Neural cell (in vitro differentiated cells): ENCODE data around the gene SURF1. TPM values are rescaled to one million over a fixed set of nuclear protein-coding genes. Genes with fewer than 3 reads are reported as not detected.
"Not testable (repeated sequence)": the region's sequence is repeated elsewhere in the genome, so short reads cannot be mapped to it uniquely, and the experiment has no call there.

Experiments
- H2AFZ ChIP-seq: fragments of 200-600, 300-800 bp; sonication (generic), shearing (Covaris generic); 2 replicates; pipeline ENCODE4 v1.6.0; 2014; ENCODE audit warnings: low read depth, mild to moderate bottlenecking, antibody characterized with exemption, low read length, moderate library complexity
- H3F3A ChIP-seq: fragments of 200-600 bp; shearing (Covaris generic); 2 replicates; pipeline ENCODE4 v1.6.1; 2016; ENCODE audit warnings: mild to moderate bottlenecking, moderate library complexity, mixed read lengths, antibody characterized with exemption, low read length; ENCODE audit not compliant: insufficient read depth, poor library complexity, severe bottlenecking
- H3K27ac ChIP-seq: fragments of 200-600, 300-800 bp; sonication (generic), shearing (Covaris generic); 2 replicates; pipeline ENCODE4 v1.5.1; 2014; ENCODE audit warnings: mild to moderate bottlenecking, low read length, moderate library complexity
- H3K27me3 ChIP-seq: fragments of 300-800, 200-600 bp; sonication (generic), shearing (Covaris generic); 2 replicates; pipeline ENCODE4 v1.6.0; 2014; ENCODE audit warnings: mild to moderate bottlenecking, low read depth, low read length, moderate library complexity; ENCODE audit not compliant: insufficient read depth
- H3K36me3 ChIP-seq: fragments of 300-800, 200-600 bp; sonication (generic), shearing (Covaris generic); 2 replicates; pipeline ENCODE4 v1.5.1; 2014; ENCODE audit warnings: mild to moderate bottlenecking, antibody characterized with exemption, low read length, moderate library complexity; ENCODE audit not compliant: insufficient read depth
- H3K4me2 ChIP-seq: fragments of 300-800, 200-600 bp; sonication (generic), shearing (Covaris generic); 2 replicates; pipeline ENCODE4 v1.6.0; 2014; ENCODE audit warnings: mild to moderate bottlenecking, low read length
- H3K4me3 ChIP-seq: fragments of 300-800, 200-600 bp; sonication (generic), shearing (Covaris generic); 2 replicates; pipeline ENCODE4 v1.5.1; 2014; ENCODE audit warnings: mild to moderate bottlenecking, low read length, moderate library complexity
- H3K79me2 ChIP-seq: fragments of 200-600 bp; shearing (Covaris generic); replicated peaks from 2 replicates; pipeline ENCODE4 v1.6.0; 2014; ENCODE audit warnings: mild to moderate bottlenecking, low read length, moderate library complexity; ENCODE audit not compliant: insufficient read depth
- H3K9ac ChIP-seq: fragments of 300-800, 200-600 bp; sonication (generic), shearing (Covaris generic); 2 replicates; pipeline ENCODE4 v1.6.1; 2016; ENCODE audit warnings: mild to moderate bottlenecking, low read length, mixed read lengths
- H3K9me2 ChIP-seq: fragments of 200-600 bp; shearing (Covaris generic); 2 replicates; pipeline ENCODE4 v1.6.1; 2016; ENCODE audit warnings: mild to moderate bottlenecking, low read length, mixed read lengths; ENCODE audit not compliant: insufficient read depth
- H3K9me3 ChIP-seq: fragments of 200-600, 300-800 bp; sonication (generic), shearing (Covaris generic); 2 replicates; pipeline ENCODE4 v1.6.1; 2016; ENCODE audit warnings: mild to moderate bottlenecking, mixed run types, low read length, moderate library complexity, mixed read lengths
- H4K20me1 ChIP-seq: fragments of 200-600 bp; shearing (Covaris generic); 2 replicates; pipeline ENCODE4 v1.6.1; 2016; ENCODE audit warnings: mild to moderate bottlenecking, mixed run types; ENCODE audit not compliant: insufficient read depth
- CTCF ChIP-seq: fragments of 450-650 bp; IDR thresholded peaks from 2 replicates; pipeline ENCODE4 v1.5.1; 2014; ENCODE audit warnings: antibody characterized with exemption, mild to moderate bottlenecking, moderate library complexity; ENCODE audit not compliant: poor library complexity, severe bottlenecking
- EP300 ChIP-seq: fragments of 450-650 bp; conservative IDR thresholded peaks from 2 replicates; pipeline ENCODE4 v1.6.1; 2014; ENCODE audit warnings: antibody characterized with exemption, mild to moderate bottlenecking, moderate library complexity; ENCODE audit not compliant: poor library complexity, severe bottlenecking
- EZH2 ChIP-seq: fragments of 200-600, 300-800 bp; shearing (Covaris generic), sonication (generic); IDR thresholded peaks from 2 replicates; pipeline ENCODE4 v1.6.1; 2014; ENCODE audit warnings: antibody characterized with exemption, low read length, borderline replicate concordance, mild to moderate bottlenecking; ENCODE audit not compliant: insufficient read depth, poor library complexity, severe bottlenecking
- MXI1 ChIP-seq: fragments of 450-650 bp; conservative IDR thresholded peaks from 2 replicates; pipeline ENCODE4 v1.6.1; 2014; ENCODE audit warnings: antibody characterized with exemption, mild to moderate bottlenecking; ENCODE audit not compliant: poor library complexity, severe bottlenecking
- POLR2AphosphoS5 ChIP-seq: IDR thresholded peaks from 2 replicates; pipeline ENCODE4 v1.6.1; 2012
- RAD21 ChIP-seq: fragments of 450-650 bp; conservative IDR thresholded peaks from 2 replicates; pipeline ENCODE4 v1.6.1; 2014; ENCODE audit warnings: antibody characterized with exemption, mild to moderate bottlenecking, moderate library complexity
- SMC3 ChIP-seq: fragments of 450-650 bp; conservative IDR thresholded peaks from 2 replicates; pipeline ENCODE4 v1.6.1; 2014; ENCODE audit warnings: antibody characterized with exemption, mild to moderate bottlenecking, moderate library complexity; ENCODE audit not compliant: poor library complexity
- TAF1 ChIP-seq: IDR thresholded peaks from 2 replicates; pipeline ENCODE4 v1.6.1; 2012; ENCODE audit warnings: low read depth
- polyA plus RNA-seq: library from polyadenylated mRNA; depleted of rRNA; stranded (reverse); fragments of >200 nt; gene quantifications from 2 replicates; pipeline ENCODE4 v1.2.3, GENCODE V29; 2014
- TF ChIP-seq, protein P1 (sequence below): IDR thresholded peaks from 2 replicates; pipeline ENCODE4 v1.6.1; 2012; ENCODE audit warnings: borderline replicate concordance

The SURF1 gene
- polyA plus RNA-seq, 1 donor from 2014 or later: 32.3 TPM

GRCh38 chr9:133320421-133320881 is 35.8 kb downstream of the SURF1 start:
- TF ChIP-seq POLR2AphosphoS5 (no peak), MXI1 (no peak)
- H3K4me2 ChIP-seq: no peak overlapping the region

GRCh38 chr9:133317551-133317950 is 38.7 kb downstream of the SURF1 start:
- H3K4me3 ChIP-seq: not testable (repeated sequence)

More at GRCh38 chr9:133320421-133320881, 35.8 kb downstream of the SURF1 start:
- no peak overlapping the region for H3K9ac ChIP-seq
- no peak overlapping the region for H2AFZ ChIP-seq
- H4K20me1 ChIP-seq: no peaks in the 10 kb centered on the region
- no peak overlapping the region for H3K27ac ChIP-seq
- no peak overlapping the region for H3K4me3 ChIP-seq
- no peaks in the 10 kb centered on the region for H3F3A ChIP-seq
- no peaks in the 10 kb centered on the region for H3K9me3 ChIP-seq
- no peaks in the 10 kb centered on the region for H3K79me2 ChIP-seq
- H3K36me3 ChIP-seq: no peaks in the 10 kb centered on the region
- H3K27me3 ChIP-seq: no peaks in the 10 kb centered on the region
- H3K9me2 ChIP-seq: no peaks in the 10 kb centered on the region

GRCh38 chr9:133315997-133316396 is 40.3 kb downstream of the SURF1 start:
- Histone ChIP-seq H3K27me3 (no peaks in the 10 kb centered on the region), H4K20me1 (no peaks in the 10 kb centered on the region), H3K79me2 (no peaks in the 10 kb centered on the region), H3K27ac (no peak overlapping the region), H3K9me2 (no peaks in the 10 kb centered on the region), H3K4me3 (no peak overlapping the region), H3K9me3 (no peaks in the 10 kb centered on the region), H3K9ac (no peak overlapping the region), H3K36me3 (no peaks in the 10 kb centered on the region), H3K4me2 (no peak overlapping the region), H2AFZ (no peak overlapping the region), H3F3A (no peaks in the 10 kb centered on the region)
- TF ChIP-seq MXI1 (no peak), CTCF (no peak), POLR2AphosphoS5 (no peak), EP300 (no peak), RAD21 (no peak), SMC3 (no peak), TAF1 (no peak), EZH2 (no peak)
- TF ChIP-seq, protein P1, sequence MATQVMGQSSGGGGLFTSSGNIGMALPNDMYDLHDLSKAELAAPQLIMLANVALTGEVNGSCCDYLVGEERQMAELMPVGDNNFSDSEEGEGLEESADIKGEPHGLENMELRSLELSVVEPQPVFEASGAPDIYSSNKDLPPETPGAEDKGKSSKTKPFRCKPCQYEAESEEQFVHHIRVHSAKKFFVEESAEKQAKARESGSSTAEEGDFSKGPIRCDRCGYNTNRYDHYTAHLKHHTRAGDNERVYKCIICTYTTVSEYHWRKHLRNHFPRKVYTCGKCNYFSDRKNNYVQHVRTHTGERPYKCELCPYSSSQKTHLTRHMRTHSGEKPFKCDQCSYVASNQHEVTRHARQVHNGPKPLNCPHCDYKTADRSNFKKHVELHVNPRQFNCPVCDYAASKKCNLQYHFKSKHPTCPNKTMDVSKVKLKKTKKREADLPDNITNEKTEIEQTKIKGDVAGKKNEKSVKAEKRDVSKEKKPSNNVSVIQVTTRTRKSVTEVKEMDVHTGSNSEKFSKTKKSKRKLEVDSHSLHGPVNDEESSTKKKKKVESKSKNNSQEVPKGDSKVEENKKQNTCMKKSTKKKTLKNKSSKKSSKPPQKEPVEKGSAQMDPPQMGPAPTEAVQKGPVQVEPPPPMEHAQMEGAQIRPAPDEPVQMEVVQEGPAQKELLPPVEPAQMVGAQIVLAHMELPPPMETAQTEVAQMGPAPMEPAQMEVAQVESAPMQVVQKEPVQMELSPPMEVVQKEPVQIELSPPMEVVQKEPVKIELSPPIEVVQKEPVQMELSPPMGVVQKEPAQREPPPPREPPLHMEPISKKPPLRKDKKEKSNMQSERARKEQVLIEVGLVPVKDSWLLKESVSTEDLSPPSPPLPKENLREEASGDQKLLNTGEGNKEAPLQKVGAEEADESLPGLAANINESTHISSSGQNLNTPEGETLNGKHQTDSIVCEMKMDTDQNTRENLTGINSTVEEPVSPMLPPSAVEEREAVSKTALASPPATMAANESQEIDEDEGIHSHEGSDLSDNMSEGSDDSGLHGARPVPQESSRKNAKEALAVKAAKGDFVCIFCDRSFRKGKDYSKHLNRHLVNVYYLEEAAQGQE: no peak

More at GRCh38 chr9:133317551-133317950, 38.7 kb downstream of the SURF1 start:
- not testable (repeated sequence) for H3K27ac ChIP-seq, H3K36me3 ChIP-seq, H3K9me3 ChIP-seq, H3K27me3 ChIP-seq, H3F3A ChIP-seq, H4K20me1 ChIP-seq, H3K9me2 ChIP-seq, H3K79me2 ChIP-seq, H3K9ac ChIP-seq, H3K4me2 ChIP-seq, H2AFZ ChIP-seq
